HEK293 (cell line): ENCODE measurements around the gene PHF23.

Experiments
- CTCF ChIP-seq: fragments of 450-650 bp; formaldehyde crosslinking; IDR thresholded peaks from 2 replicates; pipeline ENCODE4 v1.5.1; 2016; ENCODE audit warnings: missing biosample characterization, missing genetic modification characterization
- HOXC10 ChIP-seq: sonication (generic); formaldehyde crosslinking; IDR thresholded peaks from 2 replicates; pipeline ENCODE4 v1.8.1; 2023; ENCODE audit warnings: mild to moderate bottlenecking, missing genetic modification reagents
- TCF7L2 ChIP-seq: IDR thresholded peaks from 2 replicates; pipeline ENCODE4 v1.6.1; 2011; ENCODE audit warnings: low read depth, mild to moderate bottlenecking, inconsistent platforms, low read length, moderate library complexity, borderline replicate concordance
- ZBTB17 ChIP-seq: fragments of 450-650 bp; formaldehyde crosslinking; IDR thresholded peaks from 2 replicates; pipeline ENCODE4 v1.5.1; 2016; ENCODE audit warnings: missing biosample characterization, missing genetic modification characterization
- ZBTB44 ChIP-seq: fragments of 450-650 bp; IDR thresholded peaks from 2 replicates; pipeline ENCODE4 v1.5.1; 2018; ENCODE audit warnings: missing biosample characterization, mild to moderate bottlenecking, missing genetic modification characterization
- ZNF157 ChIP-seq: fragments of 450-650 bp; formaldehyde crosslinking; IDR thresholded peaks from 2 replicates; pipeline ENCODE4 v1.5.1; 2016; ENCODE audit warnings: missing biosample characterization, missing genetic modification characterization
- ZNF239 ChIP-seq: fragments of 450-650 bp; formaldehyde crosslinking; IDR thresholded peaks from 2 replicates; pipeline ENCODE4 v1.5.1; 2016; ENCODE audit warnings: missing biosample characterization, missing genetic modification characterization
- ZNF549 ChIP-seq: fragments of 450-650 bp; IDR thresholded peaks from 2 replicates; pipeline ENCODE4 v1.5.1; 2018; ENCODE audit warnings: missing biosample characterization, missing genetic modification characterization, mild to moderate bottlenecking, inconsistent platforms, moderate library complexity
- ZNF768 ChIP-seq: fragments of 450-650 bp; formaldehyde crosslinking; IDR thresholded peaks from 2 replicates; pipeline ENCODE4 v1.5.1; 2018; ENCODE audit warnings: missing biosample characterization, mild to moderate bottlenecking, missing genetic modification characterization
- ZNF792 ChIP-seq: fragments of 450-650 bp; formaldehyde crosslinking; IDR thresholded peaks from 2 replicates; pipeline ENCODE4 v1.5.1; 2016; ENCODE audit warnings: missing biosample characterization, missing genetic modification characterization
- ZSCAN4 ChIP-seq: fragments of 450-650 bp; formaldehyde crosslinking; IDR thresholded peaks from 2 replicates; pipeline ENCODE4 v1.5.1; 2017; ENCODE audit warnings: missing biosample characterization, missing genetic modification characterization

- TF ChIP-seq ZNF792 (no peak), ZNF549 (no peak), ZSCAN4 (tag by site-specific recombination) (no peak), ZNF768 (tag by site-specific recombination) (no peak), HOXC10 (CRISPR knock-in tag) (no peak), ZBTB44 (tag by site-specific recombination) (no peak), CTCF (tag by site-specific recombination) (no peak), ZNF157 (no peak), ZBTB17 (tag by site-specific recombination) (peak; percentile 53; the same call in 1 of the 2 replicates), ZNF239 (tag by site-specific recombination) (no peak), TCF7L2 (no peak)
These were observed 21.9 kb downstream of the PHF23 start for GRCh38 chr17:7217113-7217987.
